Measurements from ENCODE around the gene ARHGEF10L.

Gene ARHGEF10L

GRCh38 chr1:17675744-17676143 lies 136.2 kb downstream of the ARHGEF10L start:
- no peaks in the 10 kb centered on the region for H3K27me3 ChIP-seq (ENCODE audit: low read length)
- TF ChIP-seq EZH2phosphoT487 (conservative IDR thresholded peaks at IDR 0.05; ENCODE audit: low read length): no peak
- TF ChIP-seq, protein P1, sequence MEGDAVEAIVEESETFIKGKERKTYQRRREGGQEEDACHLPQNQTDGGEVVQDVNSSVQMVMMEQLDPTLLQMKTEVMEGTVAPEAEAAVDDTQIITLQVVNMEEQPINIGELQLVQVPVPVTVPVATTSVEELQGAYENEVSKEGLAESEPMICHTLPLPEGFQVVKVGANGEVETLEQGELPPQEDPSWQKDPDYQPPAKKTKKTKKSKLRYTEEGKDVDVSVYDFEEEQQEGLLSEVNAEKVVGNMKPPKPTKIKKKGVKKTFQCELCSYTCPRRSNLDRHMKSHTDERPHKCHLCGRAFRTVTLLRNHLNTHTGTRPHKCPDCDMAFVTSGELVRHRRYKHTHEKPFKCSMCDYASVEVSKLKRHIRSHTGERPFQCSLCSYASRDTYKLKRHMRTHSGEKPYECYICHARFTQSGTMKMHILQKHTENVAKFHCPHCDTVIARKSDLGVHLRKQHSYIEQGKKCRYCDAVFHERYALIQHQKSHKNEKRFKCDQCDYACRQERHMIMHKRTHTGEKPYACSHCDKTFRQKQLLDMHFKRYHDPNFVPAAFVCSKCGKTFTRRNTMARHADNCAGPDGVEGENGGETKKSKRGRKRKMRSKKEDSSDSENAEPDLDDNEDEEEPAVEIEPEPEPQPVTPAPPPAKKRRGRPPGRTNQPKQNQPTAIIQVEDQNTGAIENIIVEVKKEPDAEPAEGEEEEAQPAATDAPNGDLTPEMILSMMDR (IDR thresholded peaks at IDR 0.05; ENCODE audit: insufficient read depth, low read length, poor library complexity, severe bottlenecking): no peak
- no peaks in the 10 kb centered on the region for H3F3A ChIP-seq (ENCODE audit: insufficient read depth)
- no peak overlapping the region for H2AFZ ChIP-seq (ENCODE audit: low read depth, low read length, severe bottlenecking)
- H3K4me2 ChIP-seq (ENCODE audit: low read depth, low read length, poor library complexity, severe bottlenecking): no peak overlapping the region
- no peaks in the 10 kb centered on the region for H3K36me3 ChIP-seq (ENCODE audit: low read length)
- no peaks in the 10 kb centered on the region for H3K9me3 ChIP-seq (ENCODE audit: insufficient read depth, low read length)
- H3K9me2 ChIP-seq (replicated peaks; ENCODE audit: insufficient read depth, low read length): no peaks in the 10 kb centered on the region
- no peaks in the 10 kb centered on the region for H3K79me2 ChIP-seq (ENCODE audit: insufficient read depth, low read length)
- no peak overlapping the region for H3K9ac ChIP-seq (ENCODE audit: low read length)
- H3K27ac ChIP-seq (ENCODE audit: low read depth, low read length): no peak overlapping the region
- H3K4me3 ChIP-seq (ENCODE audit: insufficient read depth, low read length, poor library complexity, severe bottlenecking): no peak overlapping the region
- H4K20me1 ChIP-seq (ENCODE audit: low read depth, low read length): no peaks in the 10 kb centered on the region

GRCh38 chr1:17676387-17677060 lies 137.0 kb downstream of the ARHGEF10L start:
- no peaks in the 10 kb centered on the region for H3K79me2 ChIP-seq (ENCODE audit: insufficient read depth, low read length)
- no peaks in the 10 kb centered on the region for H3K9me2 ChIP-seq (replicated peaks; ENCODE audit: insufficient read depth, low read length)
- no peaks in the 10 kb centered on the region for H3K27me3 ChIP-seq (ENCODE audit: low read length)
- no peak overlapping the region for H3K4me3 ChIP-seq (ENCODE audit: insufficient read depth, low read length, poor library complexity, severe bottlenecking)
- H3K36me3 ChIP-seq (ENCODE audit: low read length): no peaks in the 10 kb centered on the region
- H4K20me1 ChIP-seq (ENCODE audit: low read depth, low read length): no peaks in the 10 kb centered on the region
- no peaks in the 10 kb centered on the region for H3K9me3 ChIP-seq (ENCODE audit: insufficient read depth, low read length)
- H2AFZ ChIP-seq (ENCODE audit: low read depth, low read length, severe bottlenecking): no peak overlapping the region
- no peak for TF ChIP-seq EZH2phosphoT487 (conservative IDR thresholded peaks at IDR 0.05; ENCODE audit: low read length)
- H3K27ac ChIP-seq (ENCODE audit: low read depth, low read length): no peak overlapping the region
- no peaks in the 10 kb centered on the region for H3F3A ChIP-seq (ENCODE audit: insufficient read depth)
- no peak overlapping the region for H3K4me2 ChIP-seq (ENCODE audit: low read depth, low read length, poor library complexity, severe bottlenecking)
- no peak overlapping the region for H3K9ac ChIP-seq (ENCODE audit: low read length)

- no peaks in the 10 kb centered on the region for H3K9me2 ChIP-seq (replicated peaks; ENCODE audit: insufficient read depth, low read length)
- no peak overlapping the region for H3K27ac ChIP-seq (ENCODE audit: low read depth, low read length)
- H4K20me1 ChIP-seq (ENCODE audit: low read depth, low read length): no peaks in the 10 kb centered on the region
- no peaks in the 10 kb centered on the region for H3K9me3 ChIP-seq (ENCODE audit: insufficient read depth, low read length)
- H3K4me3 ChIP-seq (ENCODE audit: insufficient read depth, low read length, poor library complexity, severe bottlenecking): no peak overlapping the region
- H2AFZ ChIP-seq (ENCODE audit: low read depth, low read length, severe bottlenecking): no peak overlapping the region
- no peak overlapping the region for H3K4me2 ChIP-seq (ENCODE audit: low read depth, low read length, poor library complexity, severe bottlenecking)
- no peaks in the 10 kb centered on the region for H3K79me2 ChIP-seq (ENCODE audit: insufficient read depth, low read length)
- H3F3A ChIP-seq (ENCODE audit: insufficient read depth): no peaks in the 10 kb centered on the region
- no peak overlapping the region for H3K9ac ChIP-seq (ENCODE audit: low read length)
- H3K36me3 ChIP-seq (ENCODE audit: low read length): no peaks in the 10 kb centered on the region
- TF ChIP-seq, protein P1 (IDR thresholded peaks at IDR 0.05; ENCODE audit: insufficient read depth, low read length, poor library complexity, severe bottlenecking): no peak
- TF ChIP-seq EZH2phosphoT487 (conservative IDR thresholded peaks at IDR 0.05; ENCODE audit: low read length): no peak
- H3K27me3 ChIP-seq (ENCODE audit: low read length): no peaks in the 10 kb centered on the region
These were observed 138.5 kb downstream of the ARHGEF10L start for GRCh38 chr1:17678011-17678410.

DNA sequence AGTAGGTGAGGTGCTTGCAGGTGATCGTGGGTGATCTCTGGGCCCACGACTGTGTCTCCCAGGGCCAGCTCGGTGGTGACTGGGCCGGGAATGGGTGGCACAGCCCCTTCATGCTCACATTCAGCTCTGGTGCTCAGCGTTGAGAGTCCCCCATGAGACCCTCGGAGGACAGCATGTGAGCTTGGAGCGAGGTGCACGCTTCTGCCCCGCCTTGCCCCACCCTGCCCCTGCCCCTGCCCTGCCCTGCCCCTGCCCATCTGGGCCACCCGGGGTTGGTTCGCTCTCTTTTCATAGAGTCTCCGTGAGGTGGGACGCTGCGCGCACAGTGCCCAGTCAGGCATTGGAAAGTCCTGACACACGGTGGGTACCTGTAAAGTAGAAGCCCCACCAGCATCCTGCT lies 140.4 kb downstream of the ARHGEF10L start:
- TF ChIP-seq, protein P1 (IDR thresholded peaks at IDR 0.05; ENCODE audit: insufficient read depth, low read length, poor library complexity, severe bottlenecking): no peak
- no peak for TF ChIP-seq EZH2phosphoT487 (conservative IDR thresholded peaks at IDR 0.05; ENCODE audit: low read length)

More for the DNA sequence above, 140.4 kb downstream of the ARHGEF10L start:
- Histone ChIP-seq H3K79me2 (ENCODE audit: insufficient read depth, low read length) (no peaks in the 10 kb centered on the region), H3K9ac (ENCODE audit: low read length) (no peak overlapping the region), H3K27me3 (ENCODE audit: low read length) (no peaks in the 10 kb centered on the region), H2AFZ (ENCODE audit: low read depth, low read length, severe bottlenecking) (no peak overlapping the region), H3K9me2 (replicated peaks; ENCODE audit: insufficient read depth, low read length) (no peaks in the 10 kb centered on the region), H3K27ac (ENCODE audit: low read depth, low read length) (no peak overlapping the region), H3F3A (ENCODE audit: insufficient read depth) (no peaks in the 10 kb centered on the region), H3K9me3 (ENCODE audit: insufficient read depth, low read length) (no peaks in the 10 kb centered on the region), H4K20me1 (ENCODE audit: low read depth, low read length) (no peaks in the 10 kb centered on the region), H3K4me3 (ENCODE audit: insufficient read depth, low read length, poor library complexity, severe bottlenecking) (no peak overlapping the region), H3K36me3 (ENCODE audit: low read length) (no peaks in the 10 kb centered on the region), H3K4me2 (ENCODE audit: low read depth, low read length, poor library complexity, severe bottlenecking) (no peak overlapping the region)
